Upper lobe of left lung (tissue), 6 donors: ENCODE data around the gene OR1J1. TPM values are rescaled to one million over a fixed set of nuclear protein-coding genes. Genes with fewer than 3 reads are reported as not detected.

Experiments
- ATAC-seq, 2 donors: fragments of 200-7000 bp; cut with Tn5 transposase; one replicate each; pipeline ENCODE4 v1.9.1; 2022; ENCODE audit warnings: mild to moderate bottlenecking in 2 of 2, moderate library complexity in 2 of 2; ENCODE audit not compliant: low FRiP score in 2 of 2
- DNase-seq, 2 donors: peaks; one replicate each; pipeline ENCODE4 v3.0.0-alpha.2; 2019 to 2020
- H3K27ac ChIP-seq, 4 donors: fragments of 200-600 bp; sonication (generic); one replicate each; pipeline ENCODE4 v1.5.1; 2016 to 2019
- H3K27me3 ChIP-seq, 4 donors: fragments of 200-600 bp; sonication (generic); one replicate each; pipeline ENCODE4 v1.5.1; 2017 to 2019
- H3K36me3 ChIP-seq, 4 donors: fragments of 200-600 bp; sonication (generic); one replicate each; pipeline ENCODE4 v1.5.1; 2016 to 2019
- H3K4me1 ChIP-seq, 4 donors: fragments of 200-600 bp; sonication (generic); one replicate each; pipeline ENCODE4 v1.5.1; 2018 to 2019
- H3K4me3 ChIP-seq, 4 donors: fragments of 200-600 bp; sonication (generic); one replicate each; pipeline ENCODE4 v1.5.1; 2017 to 2019; ENCODE audit warnings: mild to moderate bottlenecking in 2 of 4, moderate library complexity in 1 of 4
- H3K9me3 ChIP-seq, 4 donors: fragments of 200-600 bp; sonication (generic); one replicate each; pipeline ENCODE4 v1.5.1; 2018 to 2019
- EP300 ChIP-seq, 4 donors: sonication (generic); formaldehyde crosslinking; IDR thresholded peaks; one replicate each; pipeline ENCODE4 v1.5.1; 2017; ENCODE audit warnings: antibody characterized with exemption in 4 of 4, control low read depth in 2 of 4
- POLR2A ChIP-seq, 4 donors: fragments of 450-650 bp; IDR thresholded peaks; one replicate each; pipeline ENCODE4 v1.5.1; 2016 to 2017; ENCODE audit warnings: antibody characterized with exemption in 4 of 4, mild to moderate bottlenecking in 2 of 4
- POLR2AphosphoS5 ChIP-seq, 2 donors: sonication (generic); formaldehyde crosslinking; IDR thresholded peaks; one replicate each; pipeline ENCODE4 v1.5.1; 2017; ENCODE audit warnings: antibody characterized with exemption in 2 of 2
- WGBS, 2 donors: methylation state at CpG; one replicate each; pipeline ENCODE4 v1.1.5; 2017 to 2018; 5-methylcytosine and 5-hydroxymethylcytosine counted together
- total RNA-seq, 6 donors: library from RNA; depleted of rRNA in 4 of 6; stranded (reverse); fragments of >200 nt in 4 of 6; gene quantifications; one replicate each; pipeline versions ENCODE4 v1.1.0 to v1.2.1, GENCODE V29; 2016 to 2021
- TF ChIP-seq, protein P1 (sequence below), 6 experiments: fragments of 450-650 bp in 4 of 6; fragments of 200-600 bp in 2 of 6; sonication (generic) in 2 of 6; IDR thresholded peaks; one replicate each; pipeline ENCODE4 v1.5.1; 2016 to 2019; ENCODE audit warnings: antibody characterized with exemption in 6 of 6
- donor health status: DM: no; HTN: no; CAD: no; lungs with moderate emphysema.
- donor health status: DM: no; HTN: yes; CAD: no; lungs with severe emphysema.

Gene OR1J1
- total RNA-seq, 6 donors from 2014 or later: not detected

DNA sequence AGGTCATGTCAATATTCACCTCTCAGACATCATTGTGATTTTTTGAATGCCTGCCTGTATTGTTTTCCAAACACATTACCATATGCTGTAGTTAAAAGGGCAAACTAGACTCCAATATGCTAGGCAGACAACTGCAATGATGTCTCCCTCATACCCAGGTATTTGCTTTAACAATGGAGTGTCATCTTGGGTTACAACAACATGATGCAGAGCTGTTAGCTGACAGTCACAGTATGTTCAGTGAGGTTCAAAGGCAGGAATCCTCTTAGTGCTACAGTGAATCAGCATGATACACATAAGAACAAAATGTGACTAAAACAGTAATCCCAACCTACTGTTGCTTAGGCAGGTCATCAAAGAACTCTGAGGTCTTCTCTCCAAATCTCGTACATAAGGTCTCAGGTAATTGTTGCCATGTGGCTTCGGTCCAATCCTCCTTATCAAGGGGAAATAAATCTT, 24.0 kb downstream of the OR1J1 start:
- no peaks in the 10 kb centered on the region for H3K36me3 ChIP-seq
- no peaks in the 10 kb centered on the region for H3K4me1 ChIP-seq
- ATAC-seq: no peak
- no peak overlapping the region for H3K4me3 ChIP-seq
- no peaks in the 10 kb centered on the region for H3K9me3 ChIP-seq
- 74 to 78% methylated on average over 2 of the region's 2 CpGs for WGBS, 2 donors
- H3K27ac ChIP-seq: no peak overlapping the region
- no peaks in the 10 kb centered on the region for H3K27me3 ChIP-seq
- DNase-seq: no peak
- TF ChIP-seq EP300 (IDR thresholded peaks at IDR 0.05) (no peak), POLR2A (IDR thresholded peaks at IDR 0.05) (no peak), POLR2AphosphoS5 (IDR thresholded peaks at IDR 0.05) (no peak)
- TF ChIP-seq, protein P1, sequence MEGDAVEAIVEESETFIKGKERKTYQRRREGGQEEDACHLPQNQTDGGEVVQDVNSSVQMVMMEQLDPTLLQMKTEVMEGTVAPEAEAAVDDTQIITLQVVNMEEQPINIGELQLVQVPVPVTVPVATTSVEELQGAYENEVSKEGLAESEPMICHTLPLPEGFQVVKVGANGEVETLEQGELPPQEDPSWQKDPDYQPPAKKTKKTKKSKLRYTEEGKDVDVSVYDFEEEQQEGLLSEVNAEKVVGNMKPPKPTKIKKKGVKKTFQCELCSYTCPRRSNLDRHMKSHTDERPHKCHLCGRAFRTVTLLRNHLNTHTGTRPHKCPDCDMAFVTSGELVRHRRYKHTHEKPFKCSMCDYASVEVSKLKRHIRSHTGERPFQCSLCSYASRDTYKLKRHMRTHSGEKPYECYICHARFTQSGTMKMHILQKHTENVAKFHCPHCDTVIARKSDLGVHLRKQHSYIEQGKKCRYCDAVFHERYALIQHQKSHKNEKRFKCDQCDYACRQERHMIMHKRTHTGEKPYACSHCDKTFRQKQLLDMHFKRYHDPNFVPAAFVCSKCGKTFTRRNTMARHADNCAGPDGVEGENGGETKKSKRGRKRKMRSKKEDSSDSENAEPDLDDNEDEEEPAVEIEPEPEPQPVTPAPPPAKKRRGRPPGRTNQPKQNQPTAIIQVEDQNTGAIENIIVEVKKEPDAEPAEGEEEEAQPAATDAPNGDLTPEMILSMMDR (IDR thresholded peaks at IDR 0.05): no peak

DNA sequence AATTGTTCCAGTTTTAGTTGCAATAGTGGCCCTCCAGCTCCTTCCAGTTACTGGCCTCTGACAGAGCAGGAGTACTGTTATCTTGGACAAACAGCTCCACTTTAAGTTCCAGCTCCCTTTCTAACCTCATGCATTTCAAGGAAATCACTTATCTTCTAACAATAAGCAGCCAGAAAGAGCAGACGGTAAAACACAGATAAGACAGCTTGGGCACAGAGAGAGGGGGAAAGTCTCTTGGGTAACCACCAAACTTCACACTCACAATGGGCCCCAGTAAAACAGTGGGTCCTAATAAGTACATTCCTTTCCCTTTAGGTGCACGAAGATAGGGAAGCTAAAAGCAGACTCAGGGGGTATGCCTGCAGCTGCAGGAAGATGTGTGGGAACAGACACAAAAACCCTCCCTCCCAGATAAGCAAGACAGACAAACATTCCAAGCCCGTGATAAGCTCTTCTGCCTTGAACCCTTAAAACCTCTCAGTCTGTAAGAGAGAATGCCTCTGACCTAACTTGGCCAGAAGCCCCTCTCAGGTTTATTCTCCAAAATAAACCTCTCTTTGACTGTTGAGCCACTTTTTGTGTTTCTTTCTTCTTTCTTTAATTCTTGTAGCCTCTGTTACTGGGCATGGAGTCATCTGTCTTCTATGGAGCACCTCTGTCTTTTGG, 30.8 kb downstream of the OR1J1 start:
- no peaks in the 10 kb centered on the region for H3K36me3 ChIP-seq
- TF ChIP-seq, protein P1 (IDR thresholded peaks at IDR 0.05): no peak
- TF ChIP-seq POLR2A (IDR thresholded peaks at IDR 0.05) (no peak), POLR2AphosphoS5 (IDR thresholded peaks at IDR 0.05) (no peak), EP300 (IDR thresholded peaks at IDR 0.05) (no peak)
- WGBS, 2 donors: 24 to 25% methylated on average over 3 of the region's 3 CpGs
- ATAC-seq (no peak), DNase-seq (no peak)
- H3K27ac ChIP-seq: no peak overlapping the region
- no peak overlapping the region for H3K4me3 ChIP-seq
- no peaks in the 10 kb centered on the region for H3K4me1 ChIP-seq
- H3K27me3 ChIP-seq: no peaks in the 10 kb centered on the region
- H3K9me3 ChIP-seq: no peaks in the 10 kb centered on the region

DNA sequence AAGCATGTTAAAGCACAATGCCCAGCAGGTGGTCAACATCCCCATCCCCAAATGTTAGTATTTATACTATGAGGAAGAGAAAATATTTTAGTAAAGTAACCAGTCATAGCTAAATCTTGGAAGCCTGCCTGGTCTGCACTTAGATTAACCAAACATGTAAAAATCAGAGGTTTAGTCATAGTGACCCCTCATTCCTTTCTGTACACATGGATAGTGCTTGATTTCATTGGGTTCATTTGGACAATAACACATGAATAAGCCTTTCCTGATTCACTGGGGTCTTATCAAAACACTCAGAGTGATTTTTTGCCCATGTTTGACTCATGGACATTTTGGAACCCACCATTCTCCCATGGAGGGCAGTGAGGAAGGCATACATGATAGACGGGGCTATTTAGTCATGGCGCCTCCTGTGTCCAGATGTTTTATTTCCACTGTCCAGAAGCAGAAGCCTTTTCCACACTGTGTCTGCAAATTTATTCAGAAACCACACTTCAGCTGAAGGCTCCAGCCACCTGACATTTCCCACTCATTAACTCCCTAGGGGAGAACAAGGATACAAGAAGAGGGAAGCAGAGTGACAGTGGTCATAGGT, 32.5 kb downstream of the OR1J1 start:
- H3K36me3 ChIP-seq: no peaks in the 10 kb centered on the region
- H3K27ac ChIP-seq: no peak overlapping the region
- WGBS, 2 donors: 85 to 86% methylated on average over 2 of the region's 2 CpGs
- no peaks in the 10 kb centered on the region for H3K4me1 ChIP-seq
- no peaks in the 10 kb centered on the region for H3K9me3 ChIP-seq
- TF ChIP-seq POLR2AphosphoS5 (IDR thresholded peaks at IDR 0.05) (no peak), EP300 (IDR thresholded peaks at IDR 0.05) (no peak), POLR2A (IDR thresholded peaks at IDR 0.05) (no peak)
- TF ChIP-seq, protein P1 (IDR thresholded peaks at IDR 0.05): no peak
- DNase-seq (no peak), ATAC-seq (peak in 1 of 2 donors; percentile 68)
- no peaks in the 10 kb centered on the region for H3K27me3 ChIP-seq
- no peak overlapping the region for H3K4me3 ChIP-seq

DNA sequence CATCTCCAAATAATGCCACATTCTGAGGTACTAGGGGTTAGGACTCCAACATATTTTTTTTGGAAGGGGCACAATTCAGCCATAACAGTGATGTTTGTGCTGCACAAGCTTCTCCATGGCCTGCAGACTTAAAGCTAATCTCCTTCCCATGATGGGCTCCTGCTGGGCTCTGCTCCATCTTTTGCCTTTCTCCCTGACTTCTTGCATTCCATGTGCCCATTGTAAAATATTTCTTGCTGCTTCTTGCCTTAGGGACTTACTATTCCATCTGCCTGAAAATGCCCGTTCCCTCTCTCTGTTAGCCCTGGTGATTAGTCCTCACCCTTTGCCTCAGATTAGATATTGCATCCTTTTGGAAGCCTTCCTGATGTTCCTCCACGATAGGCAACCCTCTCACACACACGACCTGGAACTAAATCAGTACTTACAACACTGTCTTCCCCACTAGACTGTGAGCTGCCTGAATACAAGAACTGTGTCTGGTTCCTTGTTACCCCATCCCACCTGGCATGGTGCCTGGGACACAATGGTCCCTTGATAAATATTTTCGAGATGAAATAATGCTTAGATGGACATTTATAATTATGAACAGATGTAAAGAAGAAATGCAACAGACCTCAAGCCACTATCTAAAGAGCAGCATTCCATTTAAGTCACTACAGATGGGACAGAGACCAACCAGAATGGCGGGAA, 33.5 kb downstream of the OR1J1 start:
- Histone ChIP-seq H3K4me1 (no peaks in the 10 kb centered on the region), H3K27ac (no peak overlapping the region), H3K4me3 (no peak overlapping the region), H3K27me3 (no peaks in the 10 kb centered on the region), H3K36me3 (no peaks in the 10 kb centered on the region), H3K9me3 (no peaks in the 10 kb centered on the region)
- DNase-seq: no peak
- TF ChIP-seq POLR2A (IDR thresholded peaks at IDR 0.05) (no peak), POLR2AphosphoS5 (IDR thresholded peaks at IDR 0.05) (no peak), EP300 (IDR thresholded peaks at IDR 0.05) (no peak)
- TF ChIP-seq, protein P1 (IDR thresholded peaks at IDR 0.05): no peak
- WGBS, 2 donors: 69 to 73% methylated on average over 5 of the region's 5 CpGs
- ATAC-seq: peak in 1 of 2 donors; percentile 92
